GM21367 (cell line): Measurements from ENCODE around the gene NLN.
"Not testable (repeated sequence)": the region's sequence is repeated elsewhere in the genome, so short reads cannot be mapped to it uniquely, and the experiment has no call there.

Source experiments
- ATAC-seq: cut with Tn5 transposase; IDR thresholded peaks from one replicate; pipeline ENCODE4 v1.9.1; 2021; ENCODE audit not compliant: unreplicated experiment

The NLN gene

GRCh38 chr5:65807494-65807893, 85.5 kb downstream of the NLN start:
- ATAC-seq: not testable (repeated sequence)

GRCh38 chr5:65808251-65808741, 86.3 kb downstream of the NLN start:
- ATAC-seq: no peak

- no peak for ATAC-seq
These were observed 86.8 kb downstream of the NLN start for GRCh38 chr5:65808818-65809217.

- no peak for ATAC-seq
These were observed 88.0 kb downstream of the NLN start for GRCh38 chr5:65809817-65810531.

GRCh38 chr5:65811004-65811403, 89.0 kb downstream of the NLN start:
- no peak for ATAC-seq

GRCh38 chr5:65811885-65812284, 89.9 kb downstream of the NLN start:
- ATAC-seq: no peak

GRCh38 chr5:65812648-65813047, 90.6 kb downstream of the NLN start:
- no peak for ATAC-seq

GRCh38 chr5:65813174-65813573, 91.2 kb downstream of the NLN start:
- ATAC-seq: no peak

- ATAC-seq: no peak
These were observed 93.2 kb downstream of the NLN start for GRCh38 chr5:65815161-65815560.

GRCh38 chr5:65816729-65817128, 94.7 kb downstream of the NLN start:
- no peak for ATAC-seq

- no peak for ATAC-seq
These were observed 95.9 kb downstream of the NLN start for GRCh38 chr5:65817931-65818330.

GRCh38 chr5:65818592-65818991, 96.6 kb downstream of the NLN start:
- no peak for ATAC-seq

GRCh38 chr5:65819215-65819904, 97.4 kb downstream of the NLN start:
- ATAC-seq: no peak

GRCh38 chr5:65819905-65820240, 97.9 kb downstream of the NLN start:
- no peak for ATAC-seq

- ATAC-seq: no peak
These were observed 98.4 kb downstream of the NLN start for GRCh38 chr5:65820373-65820772.

- ATAC-seq: no peak
These were observed 100.0 kb downstream of the NLN start for GRCh38 chr5:65821966-65822365.

GRCh38 chr5:65822710-65823109, 100.7 kb downstream of the NLN start:
- no peak for ATAC-seq

- ATAC-seq: no peak
These were observed 101.2 kb downstream of the NLN start for GRCh38 chr5:65823204-65823603.

GRCh38 chr5:65823845-65824445, 101.9 kb downstream of the NLN start:
- no peak for ATAC-seq

GRCh38 chr5:65825408-65826328, 103.7 kb downstream of the NLN start:
- ATAC-seq: peak; percentile 45
